Keratinocyte (primary cell): Measurements from ENCODE around the gene OPRL1. TPM values are rescaled to one million over a fixed set of nuclear protein-coding genes. Genes with fewer than 3 reads are reported as not detected.

Experiments
- DNase-seq: peaks from one replicate; pipeline ENCODE4 v3.0.0-alpha.2; 2011; ENCODE audit warnings: low read depth, missing footprints, low spot score
- FAIRE-seq: peaks from 2 replicates; lab custom pipeline; 2011; peaks lifted over from hg19 to GRCh38; lab: Jason Lieb, UNC
- H2AFZ ChIP-seq: 2 replicates; pipeline ENCODE4 v1.6.0; 2012; ENCODE audit warnings: low read length, control low read depth, inconsistent platforms; ENCODE audit not compliant: control insufficient read depth
- H3K27ac ChIP-seq: 2 replicates; pipeline ENCODE4 v1.5.1; 2011; ENCODE audit warnings: low read length; ENCODE audit not compliant: control insufficient read depth, insufficient read depth
- H3K27me3 ChIP-seq: 3 replicates; pipeline ENCODE4 v1.6.0; 2011; ENCODE audit warnings: low read length; ENCODE audit not compliant: control insufficient read depth, insufficient read depth; ENCODE audit errors: extremely low read depth
- H3K36me3 ChIP-seq, 2 experiments: 2 replicates in 1 of 2; 3 replicates in 1 of 2; pipeline ENCODE4 v1.5.1; 2011; ENCODE audit warnings: low read length in 2 of 2, mild to moderate bottlenecking in 1 of 2; ENCODE audit not compliant: control insufficient read depth in 2 of 2, insufficient read depth in 2 of 2; ENCODE audit errors: extremely low read depth in 1 of 2
- H3K4me1 ChIP-seq: 3 replicates; pipeline ENCODE4 v1.5.1; 2011; ENCODE audit warnings: low read length; ENCODE audit not compliant: control insufficient read depth, insufficient read depth; ENCODE audit errors: extremely low read depth
- H3K4me2 ChIP-seq: 3 replicates; pipeline ENCODE4 v1.6.0; 2011; ENCODE audit warnings: low read depth, low read length; ENCODE audit not compliant: control insufficient read depth, insufficient read depth; ENCODE audit errors: extremely low read depth
- H3K4me3 ChIP-seq, 3 experiments: fragments of 200-600 bp in 1 of 3; sonication (generic) in 1 of 3; 2 replicates in 2 of 3; 3 replicates in 1 of 3; pipeline ENCODE4 v1.5.1; 2011 to 2016; ENCODE audit warnings: low read length in 3 of 3, mild to moderate bottlenecking in 3 of 3, control low read depth in 2 of 3, inconsistent platforms in 1 of 3, low read depth in 1 of 3, mixed read lengths in 1 of 3, mixed run types in 1 of 3, moderate library complexity in 1 of 3; ENCODE audit not compliant: control insufficient read depth in 2 of 3, insufficient read depth in 2 of 3; ENCODE audit errors: extremely low read depth in 1 of 3
- H3K79me2 ChIP-seq: 2 replicates; pipeline ENCODE4 v1.6.0; 2012; ENCODE audit warnings: low read length; ENCODE audit not compliant: control insufficient read depth, insufficient read depth
- H3K9ac ChIP-seq: 3 replicates; pipeline ENCODE4 v1.6.0; 2011; ENCODE audit warnings: low read length; ENCODE audit not compliant: control insufficient read depth, insufficient read depth; ENCODE audit errors: extremely low read depth
- H3K9me1 ChIP-seq: 3 replicates; pipeline ENCODE4 v1.6.0; 2011; ENCODE audit warnings: low read length; ENCODE audit not compliant: control insufficient read depth, insufficient read depth; ENCODE audit errors: extremely low read depth
- H3K9me3 ChIP-seq: 2 replicates; pipeline ENCODE4 v1.5.1; 2012; ENCODE audit warnings: low read depth, low read length; ENCODE audit not compliant: control insufficient read depth
- H4K20me1 ChIP-seq: 3 replicates; pipeline ENCODE4 v1.6.0; 2011; ENCODE audit warnings: low read length; ENCODE audit not compliant: control insufficient read depth, insufficient read depth; ENCODE audit errors: extremely low read depth
- EZH2 ChIP-seq: IDR thresholded peaks from one replicate; pipeline ENCODE4 v1.6.1; 2012; ENCODE audit warnings: inconsistent platforms, mild to moderate bottlenecking, low read length, moderate library complexity
- dilution Hi-C: fragments of 300-500 bp; cut with MboI; formaldehyde crosslinking; loops from one replicate; pipeline ENCODE4 v1.7.0; 2020; ENCODE audit warnings: low sequenced_read_pairs; ENCODE audit not compliant: extremely low pct_ligation_motif_present
- polyA plus RNA-seq, 5 experiments: library from polyadenylated mRNA; depleted of rRNA in 3 of 5; stranded (reverse) in 3 of 5; stranded (forward) in 1 of 5; unstranded in 1 of 5; fragments of >200 nt; gene quantifications; 1 replicate in 1 of 5; 2 replicates in 3 of 5; 3 replicates in 1 of 5; pipeline versions ENCODE4 v1.2.1 to v1.2.3, GENCODE V29; 2011 to 2012; ENCODE audit warnings: missing spikeins in 2 of 5, low read depth in 1 of 5, low replicate concordance in 1 of 5
- TF ChIP-seq, protein P1 (sequence below), 3 experiments: IDR thresholded peaks in 1 of 3; conservative IDR thresholded peaks in 1 of 3; optimal IDR thresholded peaks in 1 of 3; 2 replicates in 2 of 3; 3 replicates in 1 of 3; pipeline versions ENCODE3 to v1.5.1; 2011; ENCODE audit warnings: low read length in 3 of 3, mild to moderate bottlenecking in 3 of 3, moderate library complexity in 2 of 3, control low read depth in 1 of 3, inconsistent platforms in 1 of 3; ENCODE audit not compliant: insufficient read depth in 2 of 3; ENCODE audit errors: extremely low read depth in 1 of 3

OPRL1 gene
- polyA plus RNA-seq, 1 donor (not counting 4 experiments of a cell fraction or from before 2014, with no cell fraction given), result 0.25 TPM

- Histone ChIP-seq H3K9me1 (no peaks in the 10 kb centered on the region), H3K9ac (no peak overlapping the region), H3K4me2 (no peak overlapping the region), H3K79me2 (no peaks in the 10 kb centered on the region), H3K36me3 (no peaks in the 10 kb centered on the region), H3K9me3 (no peaks in the 10 kb centered on the region), H4K20me1 (no peaks in the 10 kb centered on the region), H3K4me1 (no peaks in the 10 kb centered on the region), H2AFZ (no peak overlapping the region), H3K4me3 (no peak overlapping the region), H3K27ac (no peak overlapping the region), H3K27me3 (peaks cover 19% of the 10 kb centered on the region)
- TF ChIP-seq, protein P1, sequence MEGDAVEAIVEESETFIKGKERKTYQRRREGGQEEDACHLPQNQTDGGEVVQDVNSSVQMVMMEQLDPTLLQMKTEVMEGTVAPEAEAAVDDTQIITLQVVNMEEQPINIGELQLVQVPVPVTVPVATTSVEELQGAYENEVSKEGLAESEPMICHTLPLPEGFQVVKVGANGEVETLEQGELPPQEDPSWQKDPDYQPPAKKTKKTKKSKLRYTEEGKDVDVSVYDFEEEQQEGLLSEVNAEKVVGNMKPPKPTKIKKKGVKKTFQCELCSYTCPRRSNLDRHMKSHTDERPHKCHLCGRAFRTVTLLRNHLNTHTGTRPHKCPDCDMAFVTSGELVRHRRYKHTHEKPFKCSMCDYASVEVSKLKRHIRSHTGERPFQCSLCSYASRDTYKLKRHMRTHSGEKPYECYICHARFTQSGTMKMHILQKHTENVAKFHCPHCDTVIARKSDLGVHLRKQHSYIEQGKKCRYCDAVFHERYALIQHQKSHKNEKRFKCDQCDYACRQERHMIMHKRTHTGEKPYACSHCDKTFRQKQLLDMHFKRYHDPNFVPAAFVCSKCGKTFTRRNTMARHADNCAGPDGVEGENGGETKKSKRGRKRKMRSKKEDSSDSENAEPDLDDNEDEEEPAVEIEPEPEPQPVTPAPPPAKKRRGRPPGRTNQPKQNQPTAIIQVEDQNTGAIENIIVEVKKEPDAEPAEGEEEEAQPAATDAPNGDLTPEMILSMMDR (optimal IDR thresholded peaks at IDR 0.05 in 1 of 3, IDR thresholded peaks at IDR 0.05 in 1 of 3, conservative IDR thresholded peaks at IDR 0.05 in 1 of 3; ENCODE audit: extremely low read depth in 1 of 3, insufficient read depth in 2 of 3, low read length in 3 of 3), result no peak
- no peak for TF ChIP-seq EZH2
- dilution Hi-C loops, result no loop called here
- no peak for FAIRE-seq
- DNase-seq, result no peak
Measured at GRCh38 chr20:64095927-64096326, 16.0 kb downstream of the OPRL1 start.

DNA sequence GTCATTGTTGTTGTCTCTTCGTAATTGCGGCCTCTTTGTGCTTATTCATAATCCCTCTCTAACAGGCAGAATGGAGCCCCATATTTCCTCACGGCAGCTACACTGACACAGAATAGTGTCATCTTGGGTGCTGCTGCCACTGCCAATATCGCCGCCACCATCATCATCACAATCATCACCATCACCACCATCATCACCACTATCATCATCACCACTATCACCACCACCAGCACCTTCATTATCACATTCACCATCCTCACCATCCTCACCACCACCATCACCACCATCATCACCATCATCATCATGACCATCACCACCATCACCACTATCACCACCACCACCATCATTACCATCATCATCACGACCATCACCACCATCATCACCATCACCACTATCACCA, 16.7 kb downstream of the OPRL1 start:
- Histone ChIP-seq H3K36me3 (no peaks in the 10 kb centered on the region), H3K27ac (no peak overlapping the region), H3K4me1 (no peaks in the 10 kb centered on the region), H3K9me1 (no peaks in the 10 kb centered on the region), H2AFZ (no peak overlapping the region), H3K9ac (no peak overlapping the region), H3K79me2 (no peaks in the 10 kb centered on the region), H3K4me3 (no peak overlapping the region), H4K20me1 (no peaks in the 10 kb centered on the region), H3K9me3 (no peaks in the 10 kb centered on the region), H3K27me3 (peaks cover 25% of the 10 kb centered on the region), H3K4me2 (no peak overlapping the region)
- dilution Hi-C loops, result no loop called here
- no peak for DNase-seq
- FAIRE-seq, result no peak
- TF ChIP-seq EZH2, result no peak
- TF ChIP-seq, protein P1 (optimal IDR thresholded peaks at IDR 0.05 in 1 of 3, IDR thresholded peaks at IDR 0.05 in 1 of 3, conservative IDR thresholded peaks at IDR 0.05 in 1 of 3; ENCODE audit: extremely low read depth in 1 of 3, insufficient read depth in 2 of 3, low read length in 3 of 3), result no peak
